HepG2 (cell line): ENCODE data around the gene ORC2. TPM values are rescaled to one million over a fixed set of nuclear protein-coding genes. Genes with fewer than 3 reads are reported as not detected.

ENCODE experiments used
- AGO2 ChIP-seq: fragments of 200-400 bp; formaldehyde crosslinking; optimal IDR thresholded peaks from 2 replicates; pipeline ENCODE3; 2017; ENCODE audit warnings: mild to moderate bottlenecking, low read depth, low read length, moderate library complexity
- KAT2B ChIP-seq: fragments of 150-350 bp; IDR thresholded peaks from 2 replicates; pipeline ENCODE4 v1.6.1; 2014; ENCODE audit warnings: low read depth, low read length, borderline replicate concordance
- KDM5A ChIP-seq: fragments of 200-600 bp; sonication (generic); IDR thresholded peaks from 2 replicates; pipeline ENCODE4 v1.7.0; 2018; ENCODE audit warnings: antibody characterized with exemption, mild to moderate bottlenecking, low read length, borderline replicate concordance
- MIXL1 ChIP-seq: IDR thresholded peaks from 2 replicates; pipeline ENCODE4 v1.6.1; 2016
- REST ChIP-seq, 2 experiments: IDR thresholded peaks; 2 replicates each; pipeline ENCODE4 v1.6.1; 2011 to 2012; ENCODE audit warnings: low read length in 2 of 2, borderline replicate concordance in 1 of 2, low read depth in 1 of 2, mild to moderate bottlenecking in 1 of 2, moderate library complexity in 1 of 2
- SIN3B ChIP-seq: fragments of 150-350 bp; IDR thresholded peaks from 2 replicates; pipeline ENCODE4 v1.6.1; 2014; ENCODE audit warnings: low read length
- SKIL ChIP-seq: sonication (generic); formaldehyde crosslinking; IDR thresholded peaks from 2 replicates; pipeline ENCODE4 v1.8.0; 2022; ENCODE audit warnings: missing genetic modification reagents, mild to moderate bottlenecking, moderate library complexity, borderline replicate concordance
- TCF7L2 ChIP-seq: IDR thresholded peaks from 2 replicates; pipeline ENCODE4 v1.6.1; 2011; ENCODE audit warnings: mild to moderate bottlenecking, low read depth, low read length, moderate library complexity
- ZBTB21 ChIP-seq: sonication (generic); formaldehyde crosslinking; IDR thresholded peaks from 2 replicates; pipeline ENCODE4 v1.4.0; 2020; ENCODE audit warnings: missing genetic modification reagents
- ZBTB43 ChIP-seq: sonication (generic); formaldehyde crosslinking; conservative IDR thresholded peaks from 2 replicates; pipeline ENCODE4 v1.4.0; 2020; ENCODE audit warnings: missing genetic modification reagents
- ZNF30 ChIP-seq: sonication (generic); formaldehyde crosslinking; IDR thresholded peaks from 2 replicates; pipeline ENCODE4 v1.5.0; 2020; ENCODE audit warnings: mild to moderate bottlenecking, missing genetic modification reagents
- ZNF326 ChIP-seq: sonication (generic); formaldehyde crosslinking; IDR thresholded peaks from 2 replicates; pipeline ENCODE4 v1.4.0; 2020; ENCODE audit warnings: missing genetic modification reagents, borderline replicate concordance
- ZNF446 ChIP-seq: sonication (generic); formaldehyde crosslinking; IDR thresholded peaks from 2 replicates; pipeline ENCODE4 v1.5.0; 2020; ENCODE audit warnings: mild to moderate bottlenecking, missing genetic modification reagents
- ZNF460 ChIP-seq: sonication (generic); formaldehyde crosslinking; IDR thresholded peaks from 2 replicates; pipeline ENCODE4 v1.5.1; 2020; ENCODE audit warnings: missing genetic modification reagents, mild to moderate bottlenecking, borderline replicate concordance
- ZNF674 ChIP-seq: sonication (generic); formaldehyde crosslinking; IDR thresholded peaks from 2 replicates; pipeline ENCODE4 v1.5.0; 2020; ENCODE audit warnings: low read depth, mild to moderate bottlenecking, missing genetic modification reagents
- polyA plus RNA-seq, 8 experiments: library from polyadenylated mRNA; depleted of rRNA in 3 of 8; stranded (reverse) in 7 of 8; unstranded in 1 of 8; fragments of >200 nt; fragmentation: Illumina TruSeq in 4 of 8; extraction: Trizol in 4 of 8; gene quantifications; 2 replicates each; pipeline versions ENCODE4 v1.2.1 to v1.2.3, GENCODE V29; 2011 to 2016; ENCODE audit warnings: low read depth in 4 of 8, missing spikeins in 1 of 8, mixed read lengths in 1 of 8; ENCODE audit not compliant: insufficient read depth in 1 of 8
- total RNA-seq, 5 experiments: library from RNA; depleted of rRNA; stranded (reverse); fragments of >200 nt; fragmentation: Illumina TruSeq; extraction: Trizol; gene quantifications; 2 replicates each; pipeline ENCODE4 v1.2.3, GENCODE V29; 2016; ENCODE audit warnings: low read depth in 1 of 5

Gene ORC2
- total and polyA plus RNA-seq, 2 of the 13 experiments (the other 11 are each of a cell fraction or from before 2014, with no cell fraction given): 19.3 to 73.5 TPM

GRCh38 chr2:200864176-200865034 lies 99.1 kb downstream of the ORC2 start, which contains the start of gene CLK1 (continued):
- TF ChIP-seq AGO2: peak; percentile 100
- TF ChIP-seq ZBTB21 (CRISPR knock-in tag): peak; percentile 97
- TF ChIP-seq ZNF30 (CRISPR knock-in tag): peak; percentile 66; the same call in 1 of the 2 replicates
- TF ChIP-seq ZNF446: peak; percentile 49
- peak; percentile 87 for TF ChIP-seq KDM5A
- peak; percentile 82 for TF ChIP-seq SKIL (CRISPR knock-in tag)
- no peak for TF ChIP-seq TCF7L2
- peak; percentile 72 for TF ChIP-seq ZNF460 (CRISPR knock-in tag)
- peak; percentile 94 for TF ChIP-seq ZBTB43
- peak in 1 of 2 experiments; percentile 52; a peak in 2 of 4 replicates for TF ChIP-seq REST (IDR thresholded peaks at IDR 0.05; ENCODE audit: borderline replicate concordance in 1 of 2, low read depth in 1 of 2, low read length in 2 of 2)
- 0 out of 2 replicates have a peak, but pooled peaks have one; percentile 39 for TF ChIP-seq MIXL1
- TF ChIP-seq ZNF674 (CRISPR knock-in tag): no peak
- 0 out of 2 replicates have a peak, but pooled peaks have one; percentile 65 for TF ChIP-seq SIN3B
- no peak for TF ChIP-seq KAT2B
- no peak for TF ChIP-seq ZNF326 (CRISPR knock-in tag)
